ENCODE results near the gene COL4A4.

DNA sequence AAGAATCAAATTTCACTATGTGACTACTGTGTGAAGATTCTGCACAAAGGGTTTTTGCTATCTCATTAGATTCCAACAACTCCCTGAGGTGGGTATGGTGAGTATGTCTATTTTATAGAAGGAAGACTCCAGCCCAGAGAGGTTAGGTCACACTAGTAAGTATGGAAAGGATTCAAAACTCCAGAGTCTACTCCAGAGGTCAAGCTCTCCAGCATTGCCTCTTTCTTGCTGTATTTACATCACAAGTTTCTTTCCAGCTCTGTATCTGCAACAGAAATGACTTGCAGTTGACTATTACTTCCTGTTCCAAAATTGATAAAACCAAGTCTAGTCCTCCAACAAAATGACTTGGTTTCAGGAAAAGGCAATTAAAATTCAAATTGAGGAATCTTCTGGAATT is 2.1 kb downstream of the COL4A4 start:
- no peak for TF ChIP-seq POLR2AphosphoS5 (IDR thresholded peaks at IDR 0.05)
- no peak for TF ChIP-seq POLR2A (IDR thresholded peaks at IDR 0.05; ENCODE audit: low read depth)

All from esophagus muscularis mucosa (tissue), 2 donors.